GM21619 (cell line): ENCODE measurements around the gene PPP1R3D.

Experiments
- ATAC-seq: cut with Tn5 transposase; IDR thresholded peaks from one replicate; pipeline ENCODE4 v1.9.1; 2021; ENCODE audit not compliant: unreplicated experiment

Gene PPP1R3D

GRCh38 chr20:59948828-59949720 lies 9.0 kb upstream of the PPP1R3D start:
- peak; percentile 77 for ATAC-seq

DNA sequence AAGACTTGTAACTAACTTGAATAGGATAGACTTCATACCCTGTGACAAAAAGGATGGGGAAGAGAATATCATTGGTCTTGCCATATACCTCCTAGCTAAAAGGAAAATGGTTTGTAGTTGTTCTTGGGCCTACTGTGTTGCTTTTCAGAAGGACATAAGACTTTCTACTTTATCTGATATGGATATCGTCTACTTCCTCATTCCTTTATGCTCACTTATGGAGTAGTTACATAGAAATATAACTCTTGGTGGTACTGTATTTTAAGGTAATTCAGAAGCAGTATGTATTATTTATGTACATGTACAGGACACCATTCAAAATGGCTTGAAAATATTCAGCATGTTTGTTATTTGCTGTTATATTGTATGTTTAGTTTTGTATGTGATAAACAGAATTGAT lies 8.1 kb upstream of the PPP1R3D start:
- ATAC-seq, result no peak

GRCh38 chr20:59947376-59947775 lies 7.3 kb upstream of the PPP1R3D start:
- ATAC-seq, result no peak

GRCh38 chr20:59945731-59946130 lies 5.6 kb upstream of the PPP1R3D start:
- ATAC-seq, result no peak

DNA sequence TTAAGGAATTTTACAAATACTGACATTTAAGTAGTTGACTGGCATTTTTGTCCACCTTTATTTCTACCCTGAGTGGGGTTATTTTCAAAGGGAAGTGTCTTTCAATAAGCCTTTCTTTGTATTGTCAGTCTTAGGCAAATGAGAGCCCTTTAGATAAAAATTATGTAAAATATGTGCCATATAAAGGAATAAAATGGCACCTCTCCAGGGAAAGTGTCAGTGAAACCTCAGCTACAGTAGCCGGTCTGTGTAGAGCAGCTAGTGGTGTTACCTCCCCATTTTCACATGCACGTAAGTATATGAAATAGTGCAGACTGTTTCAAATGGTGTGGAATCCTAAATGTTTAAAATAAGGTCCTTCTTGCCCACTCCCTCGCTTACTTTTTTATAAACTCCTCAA lies 5.1 kb upstream of the PPP1R3D start:
- ATAC-seq, result no peak

DNA sequence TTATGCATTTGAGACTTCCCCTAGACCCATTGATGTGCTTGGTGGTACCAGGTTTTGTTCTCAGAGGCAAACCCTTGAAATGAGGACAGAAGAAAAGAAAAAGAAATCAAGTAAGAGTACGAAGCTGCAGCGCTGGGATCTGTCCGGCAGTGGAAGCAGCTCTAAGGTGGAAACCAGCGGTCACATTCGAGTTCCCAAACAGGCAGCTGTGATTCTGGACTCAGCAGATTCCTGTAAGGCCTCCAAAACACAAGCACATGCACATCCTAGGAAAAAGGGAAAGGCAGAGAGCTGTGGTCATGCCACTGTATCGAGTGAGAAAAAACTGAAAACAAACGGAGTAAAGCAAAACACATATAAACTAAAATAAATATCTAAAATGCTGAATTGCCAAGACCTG lies 4.6 kb upstream of the PPP1R3D start:
- no peak for ATAC-seq

- no peak for ATAC-seq
Measured at GRCh38 chr20:59942245-59942644, 2.1 kb upstream of the PPP1R3D start.

GRCh38 chr20:59940956-59941294 lies 820 bp upstream of the PPP1R3D start:
- ATAC-seq, result no peak

DNA sequence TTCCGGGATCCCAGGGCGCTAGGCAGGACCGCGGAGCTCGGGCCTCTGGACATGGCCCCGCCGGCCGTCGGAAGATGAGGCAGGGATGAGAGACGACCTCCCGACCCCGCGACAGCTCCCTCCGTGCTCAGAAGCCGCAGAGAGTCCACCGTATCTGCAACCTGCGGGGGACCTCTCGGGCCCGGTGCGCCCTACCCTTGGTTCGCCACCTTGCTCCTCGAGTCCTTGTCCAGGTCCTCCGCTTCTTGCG lies 301 bp downstream of the PPP1R3D start:
- ATAC-seq, result peak; percentile 36

DNA sequence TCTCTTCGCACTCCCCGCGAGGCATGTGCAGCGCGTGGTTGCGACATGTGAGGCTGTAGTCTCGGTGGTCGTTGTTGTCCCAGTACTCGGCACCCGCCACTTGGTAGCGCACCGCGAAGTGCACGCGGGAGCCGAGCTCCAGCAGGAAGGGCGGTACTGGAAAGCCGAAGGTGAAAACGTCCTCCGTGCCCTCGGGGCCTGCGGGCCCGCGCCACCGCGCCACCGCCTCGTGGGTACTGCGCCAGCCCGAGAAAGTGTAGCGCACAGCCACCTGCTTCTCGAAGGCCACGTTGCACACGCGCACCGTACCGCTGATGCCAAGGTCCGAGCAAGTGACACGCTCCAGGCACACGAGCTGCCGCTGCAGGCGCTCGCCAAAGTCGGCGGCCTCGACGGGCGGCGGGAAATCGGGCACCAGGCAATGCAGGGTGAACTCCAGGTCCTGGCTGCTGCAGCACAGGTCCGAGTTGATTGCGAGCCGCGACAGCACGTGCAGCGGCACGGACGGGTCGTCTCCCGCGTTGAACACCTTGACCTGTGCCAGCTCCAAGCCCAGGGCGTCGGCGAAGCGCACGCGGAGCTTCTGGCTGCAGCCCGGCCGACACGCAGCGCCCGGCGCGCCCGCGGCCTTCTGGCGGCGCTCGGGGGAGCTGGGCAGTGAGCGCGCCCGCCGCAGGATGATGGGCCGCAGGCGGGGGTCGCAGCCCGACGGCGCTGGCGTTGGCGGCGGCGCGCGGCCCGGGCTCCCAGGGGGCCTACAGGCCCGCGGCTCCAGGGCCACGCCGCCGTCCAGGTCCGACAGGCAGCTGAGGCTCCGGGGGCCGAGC lies 840 bp downstream of the PPP1R3D start:
- no peak for ATAC-seq

- ATAC-seq, result no peak
Measured at GRCh38 chr20:59938696-59939051, 1.4 kb downstream of the PPP1R3D start.

DNA sequence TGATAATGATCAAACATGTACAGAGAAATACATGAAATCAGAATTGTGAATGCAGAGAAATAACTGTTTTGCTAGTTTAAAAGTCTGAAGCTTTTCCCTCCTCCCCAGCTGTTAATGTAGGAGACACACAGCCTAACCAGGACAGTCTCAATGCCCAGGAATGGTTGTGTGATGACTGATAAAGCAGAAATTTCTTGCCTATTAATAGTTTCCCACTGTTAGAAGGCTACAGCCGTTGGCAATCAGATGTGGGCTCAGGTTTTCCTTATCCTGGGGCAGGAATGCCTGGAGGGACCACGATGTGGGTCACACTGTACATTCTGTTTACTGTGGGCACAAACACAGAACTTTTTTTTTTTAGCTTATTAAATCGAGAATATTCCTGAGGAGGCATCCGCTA lies 1.9 kb downstream of the PPP1R3D start:
- ATAC-seq, result no peak

GRCh38 chr20:59937150-59937549 lies 3.0 kb downstream of the PPP1R3D start:
- no peak for ATAC-seq

DNA sequence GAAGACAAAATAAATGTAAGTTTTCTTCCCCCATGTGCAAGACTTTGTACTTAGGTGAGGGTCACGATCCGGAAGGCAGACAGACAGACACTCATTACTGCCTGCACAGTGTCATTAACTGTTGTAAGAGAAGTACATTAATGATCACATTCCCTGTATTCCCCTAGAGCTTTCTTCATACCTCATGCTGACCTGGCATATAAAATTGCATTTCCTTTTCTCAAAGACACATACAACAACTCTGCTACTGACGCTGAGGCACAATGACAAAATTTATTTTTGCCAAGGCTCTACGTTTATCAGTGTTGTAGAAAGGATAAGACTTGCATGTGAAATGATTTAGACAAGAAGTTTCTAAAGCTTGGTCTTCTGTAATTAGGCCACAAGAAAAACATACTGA lies 3.7 kb downstream of the PPP1R3D start:
- ATAC-seq, result no peak

DNA sequence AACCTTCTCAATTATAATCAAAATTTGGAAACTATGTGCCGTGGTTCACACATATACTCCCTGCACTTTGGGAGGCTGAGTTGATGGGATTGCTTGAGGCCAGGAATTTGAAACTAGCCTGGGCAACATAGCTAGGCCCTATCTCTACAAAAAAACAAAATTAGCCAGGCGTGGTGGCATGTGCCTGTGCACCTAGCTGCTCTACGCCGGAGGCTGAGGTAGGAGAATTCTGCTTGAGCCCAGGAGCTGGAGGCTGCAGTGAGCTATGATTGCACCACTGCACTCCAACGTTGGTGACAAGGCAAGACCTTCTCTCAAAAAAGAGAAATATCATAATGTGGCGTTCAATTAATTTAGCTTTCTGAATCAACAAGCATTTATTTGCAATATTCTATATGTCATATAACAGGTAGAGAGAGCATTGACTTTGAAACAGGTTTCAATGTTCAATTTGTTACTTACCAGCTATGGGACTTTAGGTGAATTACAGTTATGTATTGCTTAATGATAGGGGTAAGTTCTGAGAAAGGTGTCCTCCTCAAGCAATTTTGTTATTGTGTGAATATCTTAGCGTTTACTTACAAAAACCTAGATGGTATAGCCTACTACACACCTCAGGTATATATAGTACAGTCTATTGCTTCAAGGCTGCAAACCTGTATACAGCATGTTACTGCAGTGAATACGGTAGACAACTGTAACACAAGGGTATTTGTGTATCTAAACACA lies 4.5 kb downstream of the PPP1R3D start:
- ATAC-seq, result no peak

GRCh38 chr20:59933849-59934585 lies 6.1 kb downstream of the PPP1R3D start:
- peak; percentile 80 for ATAC-seq

DNA sequence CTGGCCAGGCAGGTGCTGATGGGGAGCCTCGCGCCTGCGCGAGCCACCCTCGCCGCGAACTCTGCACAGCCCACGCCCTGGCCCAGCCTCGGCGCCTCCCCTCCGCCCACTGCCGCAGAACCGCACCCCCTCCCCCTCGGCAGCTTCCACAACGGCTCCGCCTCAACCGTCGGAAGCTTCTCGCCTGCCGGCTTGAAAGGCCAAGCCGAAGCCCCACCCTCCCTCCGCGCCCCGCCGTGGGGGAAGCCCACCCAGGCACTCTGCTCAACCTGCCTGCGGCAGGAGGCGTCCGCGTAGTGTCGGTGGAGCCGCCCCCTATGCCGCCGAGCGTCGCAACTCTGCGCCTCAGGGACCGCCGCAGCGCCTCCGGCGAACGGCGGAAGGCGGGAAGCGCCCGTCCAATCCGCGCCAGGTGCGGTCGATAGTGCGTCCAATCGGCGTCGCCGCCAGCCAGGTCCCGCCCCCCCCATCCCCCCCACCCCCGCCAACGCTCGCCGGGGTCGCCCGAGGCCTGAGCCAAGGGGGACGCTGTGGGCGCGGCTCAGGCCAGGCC lies 6.7 kb downstream of the PPP1R3D start, which contains the start of gene SYCP2:
SYCP2 (minus strand) TSS at position 342 of the 553 bp plus-strand sequence. CDS start 11,224 bp downstream, outside the sequence.
- ATAC-seq, result peak; percentile 21

DNA sequence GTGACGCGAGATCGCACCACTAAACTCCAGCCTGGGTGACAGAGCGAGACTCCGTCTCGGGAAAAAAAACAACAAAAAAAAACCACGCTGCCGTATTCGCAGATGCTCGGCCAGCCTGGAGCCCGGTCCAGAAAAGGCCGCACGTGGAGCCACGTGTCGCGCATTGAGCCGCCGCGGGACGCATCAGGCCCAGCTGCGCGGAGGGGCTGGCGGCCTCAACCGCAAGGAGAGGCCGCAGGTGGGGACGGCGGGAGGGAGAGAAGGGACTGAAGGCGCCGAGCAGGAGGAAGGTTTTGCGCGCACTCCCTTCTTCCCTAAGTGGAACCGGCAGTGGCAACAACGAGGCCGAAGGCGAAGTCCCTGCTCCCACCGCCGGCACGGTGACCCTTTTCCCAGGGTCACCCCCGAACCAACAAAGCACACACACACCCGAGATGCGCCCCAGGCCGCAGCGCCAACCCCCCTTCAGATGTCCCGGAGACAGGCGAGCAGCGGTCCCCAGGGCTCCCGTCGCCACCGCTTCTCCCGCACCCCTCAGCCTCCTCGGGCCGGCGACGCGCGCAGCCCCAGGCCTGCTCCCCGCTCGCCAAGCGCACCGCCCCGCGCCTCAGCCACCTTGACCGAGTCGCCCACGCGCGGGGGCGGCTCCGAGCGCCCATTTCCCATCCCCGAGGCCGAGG lies 7.3 kb downstream of the PPP1R3D start:
- no peak for ATAC-seq

- no peak for ATAC-seq
Measured at GRCh38 chr20:59931511-59932312, 8.4 kb downstream of the PPP1R3D start.
